IMR-90 (cell line): ENCODE measurements around the gene MEF2C.

Experiments
- CHD1 ChIP-seq: IDR thresholded peaks from 2 replicates; pipeline ENCODE4 v1.6.1; 2012; ENCODE audit warnings: low read depth, low read length, improper control_type of control experiment
- POLR2A ChIP-seq: IDR thresholded peaks from 2 replicates; pipeline ENCODE4 v1.6.1; 2012; ENCODE audit warnings: mild to moderate bottlenecking, low read depth, low read length
- TF ChIP-seq, protein P1 (sequence below): conservative IDR thresholded peaks from 2 replicates; pipeline ENCODE4 v1.5.1; 2012; ENCODE audit warnings: mild to moderate bottlenecking, low read depth, low read length, improper control_type of control experiment

DNA sequence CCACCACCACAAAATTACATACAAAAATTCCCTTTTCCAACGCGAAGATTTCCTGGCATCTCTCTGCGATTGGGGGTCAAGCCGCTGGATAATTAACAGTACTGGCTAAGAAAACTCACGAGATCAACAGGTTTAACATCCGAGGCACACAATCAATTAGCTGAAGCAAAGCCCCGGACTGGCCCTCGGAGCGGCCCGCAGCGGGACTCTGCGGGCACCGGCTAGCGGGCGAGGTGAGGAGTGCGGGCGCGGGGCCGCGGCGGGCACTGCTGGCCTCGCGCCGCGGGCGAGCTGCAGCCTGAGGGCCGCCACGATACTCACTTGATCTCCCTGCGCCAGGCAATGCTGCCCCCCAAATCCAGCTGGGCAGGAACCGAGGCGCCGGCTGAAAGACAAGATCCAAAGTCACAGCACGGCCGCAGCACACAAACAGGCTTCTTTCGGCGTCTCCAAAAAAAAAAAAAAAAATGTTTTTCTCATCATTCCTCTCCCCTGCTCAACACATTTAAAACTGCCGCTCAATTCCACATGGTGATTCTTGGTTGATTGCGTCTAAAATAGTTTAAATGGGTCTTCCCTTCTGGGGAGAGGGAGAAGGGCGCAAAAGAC is 210.2 kb downstream of the MEF2C start:
- TF ChIP-seq POLR2A = no peak
- TF ChIP-seq, protein P1, sequence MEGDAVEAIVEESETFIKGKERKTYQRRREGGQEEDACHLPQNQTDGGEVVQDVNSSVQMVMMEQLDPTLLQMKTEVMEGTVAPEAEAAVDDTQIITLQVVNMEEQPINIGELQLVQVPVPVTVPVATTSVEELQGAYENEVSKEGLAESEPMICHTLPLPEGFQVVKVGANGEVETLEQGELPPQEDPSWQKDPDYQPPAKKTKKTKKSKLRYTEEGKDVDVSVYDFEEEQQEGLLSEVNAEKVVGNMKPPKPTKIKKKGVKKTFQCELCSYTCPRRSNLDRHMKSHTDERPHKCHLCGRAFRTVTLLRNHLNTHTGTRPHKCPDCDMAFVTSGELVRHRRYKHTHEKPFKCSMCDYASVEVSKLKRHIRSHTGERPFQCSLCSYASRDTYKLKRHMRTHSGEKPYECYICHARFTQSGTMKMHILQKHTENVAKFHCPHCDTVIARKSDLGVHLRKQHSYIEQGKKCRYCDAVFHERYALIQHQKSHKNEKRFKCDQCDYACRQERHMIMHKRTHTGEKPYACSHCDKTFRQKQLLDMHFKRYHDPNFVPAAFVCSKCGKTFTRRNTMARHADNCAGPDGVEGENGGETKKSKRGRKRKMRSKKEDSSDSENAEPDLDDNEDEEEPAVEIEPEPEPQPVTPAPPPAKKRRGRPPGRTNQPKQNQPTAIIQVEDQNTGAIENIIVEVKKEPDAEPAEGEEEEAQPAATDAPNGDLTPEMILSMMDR = no peak
- no peak for TF ChIP-seq CHD1
